Stimulated activated memory B cell treated with anti-CD40 and anti-IgM and Interleukin-4, amounts not matched to agents 10 μg/mL and 1 μg/mL and 100 μg/mL, for 72 hours (primary cell): ENCODE data around the gene RASEF.
A peak's percentile ranks its signal among the peaks of the same experiment; 100 is the strongest.
"Not testable (repeated sequence)": the region's sequence is repeated elsewhere in the genome, so short reads cannot be mapped to it uniquely, and the experiment has no call there.

Experiments
- ATAC-seq: fragments of 150-1000 bp; cut with Tn5 transposase; 2 replicates; pipeline ENCODE4 v1.10.0; 2021
- H3K27ac Mint-ChIP-seq: one replicate; pipeline ENCODE4 v1.8.0; 2022; ENCODE audit warnings: mild to moderate bottlenecking, mixed read lengths
- H3K27me3 Mint-ChIP-seq: one replicate; pipeline ENCODE4 v1.8.0; 2022; ENCODE audit warnings: mixed read lengths
- H3K36me3 Mint-ChIP-seq: one replicate; pipeline ENCODE4 v1.8.0; 2022; ENCODE audit warnings: mixed read lengths
- H3K4me1 Mint-ChIP-seq: one replicate; pipeline ENCODE4 v1.8.0; 2022; ENCODE audit warnings: mixed read lengths
- H3K4me3 Mint-ChIP-seq: one replicate; pipeline ENCODE4 v1.8.0; 2022; ENCODE audit warnings: mild to moderate bottlenecking, moderate library complexity, mixed read lengths
- H3K9me3 Mint-ChIP-seq: one replicate; pipeline ENCODE4 v1.8.0; 2022; ENCODE audit warnings: mixed read lengths

RASEF gene

DNA sequence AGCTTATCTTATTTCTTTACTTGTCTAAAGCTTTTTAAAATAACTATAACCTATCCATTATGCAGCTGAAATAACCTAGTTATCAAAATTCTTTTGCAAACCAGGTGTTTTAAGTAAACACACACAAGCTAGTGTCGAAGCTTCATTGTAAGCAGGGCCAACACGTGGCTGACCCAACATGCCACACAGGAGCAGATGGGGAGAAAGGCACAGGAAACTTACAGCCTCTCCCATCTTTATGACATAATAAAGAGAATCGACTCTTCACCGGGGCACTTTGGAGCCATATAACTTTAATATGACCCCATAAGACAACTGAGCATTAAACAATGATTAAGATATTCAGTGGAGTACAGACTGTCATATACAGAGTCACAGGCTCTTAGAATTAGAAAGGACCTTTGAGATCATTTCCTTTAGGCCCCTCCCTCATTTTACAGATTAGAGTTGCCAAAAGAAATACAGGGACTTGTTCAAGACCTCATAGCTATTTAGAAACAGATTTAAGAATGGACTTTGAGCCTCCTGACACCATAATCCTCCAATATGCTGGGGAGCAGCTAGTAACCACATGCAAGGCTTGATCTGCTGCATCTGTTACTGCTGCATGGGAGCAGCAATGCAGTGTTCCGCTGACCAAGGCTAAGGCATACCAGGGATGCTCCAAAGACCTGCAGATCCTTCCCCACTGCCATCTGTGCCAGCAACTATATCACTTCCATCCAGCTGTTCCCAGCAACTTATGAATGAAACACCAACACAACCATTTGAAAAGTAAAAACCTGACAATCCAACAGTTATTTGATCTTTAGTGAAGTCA, 75.4 kb downstream of the RASEF start:
- H3K9me3 Mint-ChIP-seq = peaks cover 2% of the 10 kb centered on the region
- no peak overlapping the region for H3K4me3 Mint-ChIP-seq
- no peak for ATAC-seq
- H3K36me3 Mint-ChIP-seq = no peaks in the 10 kb centered on the region
- no peaks in the 10 kb centered on the region for H3K4me1 Mint-ChIP-seq
- no peak overlapping the region for H3K27ac Mint-ChIP-seq
- H3K27me3 Mint-ChIP-seq = no peaks in the 10 kb centered on the region

DNA sequence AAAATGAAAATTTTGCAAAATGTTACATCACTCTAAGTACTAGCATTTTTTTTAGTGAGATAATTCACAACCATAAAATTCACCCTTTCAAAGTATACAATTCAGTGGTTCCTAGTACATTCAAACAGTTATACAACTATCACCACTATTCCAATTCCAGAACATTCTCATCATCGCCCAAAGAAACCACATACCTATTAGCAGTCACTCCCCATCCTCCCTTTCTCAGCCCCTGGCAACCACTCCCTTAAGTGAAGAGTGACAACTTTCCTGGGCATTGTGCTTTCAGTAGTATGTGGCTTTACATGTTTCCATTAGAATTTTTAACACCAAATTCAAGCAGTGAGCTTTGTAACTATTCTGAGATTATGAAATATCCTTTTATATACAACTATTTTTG, 81.4 kb downstream of the RASEF start:
- no peaks in the 10 kb centered on the region for H3K4me1 Mint-ChIP-seq
- H3K9me3 Mint-ChIP-seq = peaks cover 2% of the 10 kb centered on the region
- H3K4me3 Mint-ChIP-seq = no peak overlapping the region
- ATAC-seq = no peak
- no peaks in the 10 kb centered on the region for H3K27me3 Mint-ChIP-seq
- no peak overlapping the region for H3K27ac Mint-ChIP-seq
- no peaks in the 10 kb centered on the region for H3K36me3 Mint-ChIP-seq

DNA sequence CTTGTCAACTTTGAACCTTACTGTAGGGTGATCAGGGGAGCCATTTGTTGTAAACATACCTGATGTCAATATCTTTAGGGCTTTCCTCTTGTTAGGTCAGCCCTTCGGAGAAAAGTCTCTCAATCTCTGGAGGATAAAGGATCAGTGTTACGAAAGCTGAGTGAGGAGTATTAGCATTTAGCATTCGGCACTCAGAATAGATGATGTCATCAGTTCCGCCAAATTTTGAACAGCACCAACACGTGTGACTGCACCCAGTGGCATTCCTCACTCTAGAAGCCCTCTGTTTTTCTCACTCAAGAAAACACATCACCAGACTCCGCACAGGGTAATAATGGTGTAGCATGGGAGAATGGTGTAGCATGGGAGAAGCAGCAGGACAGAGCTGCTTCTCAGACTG, 87.8 kb downstream of the RASEF start:
- Mint-ChIP-seq H3K27me3 (peaks cover 8% of the 10 kb centered on the region), H3K36me3 (no peaks in the 10 kb centered on the region), H3K4me1 (no peaks in the 10 kb centered on the region), H3K4me3 (no peak overlapping the region), H3K9me3 (peaks cover 3% of the 10 kb centered on the region), H3K27ac (no peak overlapping the region)
- ATAC-seq = no peak

DNA sequence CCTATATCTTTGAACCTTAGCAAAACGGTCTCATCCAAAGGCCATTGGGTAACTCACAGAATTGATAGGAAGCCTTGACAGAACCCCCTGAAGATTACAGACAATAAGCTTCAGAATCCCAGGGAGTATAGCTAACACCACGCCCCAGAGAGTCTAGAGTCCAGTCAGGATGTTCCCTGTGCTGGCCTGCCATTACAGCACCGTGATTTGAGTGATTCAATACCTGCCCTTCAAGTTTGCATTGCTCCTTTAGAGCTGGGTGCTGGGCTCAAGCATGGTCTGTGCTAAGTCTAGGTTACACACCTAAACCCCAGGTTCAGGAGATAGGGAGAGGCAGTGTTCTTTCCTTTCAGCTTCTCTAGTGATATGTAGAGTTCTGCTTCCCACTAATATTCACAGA, 90.5 kb downstream of the RASEF start:
- no peak overlapping the region for H3K4me3 Mint-ChIP-seq
- H3K4me1 Mint-ChIP-seq = no peaks in the 10 kb centered on the region
- H3K36me3 Mint-ChIP-seq = no peaks in the 10 kb centered on the region
- H3K27me3 Mint-ChIP-seq = peaks cover 8% of the 10 kb centered on the region
- no peak overlapping the region for H3K27ac Mint-ChIP-seq
- H3K9me3 Mint-ChIP-seq = peaks cover 3% of the 10 kb centered on the region
- ATAC-seq = no peak

DNA sequence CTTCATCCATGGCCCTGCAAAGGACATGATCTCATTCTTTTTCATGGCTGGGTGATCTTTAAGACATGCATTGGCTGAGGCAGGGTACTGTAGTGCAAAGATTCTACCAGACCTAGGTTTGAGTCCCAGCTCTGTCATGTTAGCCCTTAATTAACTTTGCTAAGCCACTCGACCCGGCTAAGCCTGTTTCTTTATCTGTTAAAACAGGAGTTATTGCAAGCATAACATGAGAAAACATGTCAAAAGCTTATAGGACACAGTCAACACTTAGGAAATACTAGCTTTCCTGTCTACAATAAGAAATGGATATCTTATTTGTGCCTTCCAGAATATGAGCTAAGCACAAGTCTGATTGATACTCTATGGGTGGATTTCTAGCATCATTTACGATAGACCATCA, 92.6 kb downstream of the RASEF start:
- Mint-ChIP-seq H3K4me3 (no peak overlapping the region), H3K36me3 (no peaks in the 10 kb centered on the region), H3K27ac (no peak overlapping the region), H3K4me1 (no peaks in the 10 kb centered on the region), H3K9me3 (peaks cover 3% of the 10 kb centered on the region), H3K27me3 (peaks cover 8% of the 10 kb centered on the region)
- no peak for ATAC-seq

- no peak for ATAC-seq
- no peaks in the 10 kb centered on the region for H3K36me3 Mint-ChIP-seq
- H3K27ac Mint-ChIP-seq = no peak overlapping the region
These were observed 93.7 kb downstream of the RASEF start for GRCh38 chr9:82969291-82969690.

DNA sequence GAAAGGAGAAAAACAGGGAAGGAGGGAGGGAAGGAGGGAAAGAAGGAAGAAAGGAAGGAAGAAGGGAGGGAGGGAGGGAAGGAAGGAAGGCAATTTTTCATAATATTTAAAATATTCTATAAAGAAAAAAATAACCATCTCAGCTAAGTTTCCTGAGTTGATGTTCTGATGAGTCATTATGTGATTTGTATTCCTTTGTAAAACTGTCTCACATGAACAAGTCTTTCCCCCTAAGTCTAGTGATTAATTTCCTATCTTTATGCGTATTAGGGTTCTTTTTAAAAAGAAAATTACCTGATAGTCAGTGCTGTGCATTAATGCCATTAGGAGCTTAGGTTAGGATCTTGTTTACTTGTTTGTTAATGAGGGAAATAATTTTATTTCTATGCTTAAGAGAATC, 94.1 kb downstream of the RASEF start:
- H3K27me3 Mint-ChIP-seq = no peaks in the 10 kb centered on the region
- ATAC-seq = no peak
- H3K36me3 Mint-ChIP-seq = no peaks in the 10 kb centered on the region
- no peaks in the 10 kb centered on the region for H3K4me1 Mint-ChIP-seq
- H3K9me3 Mint-ChIP-seq = peaks cover 3% of the 10 kb centered on the region
- H3K27ac Mint-ChIP-seq = no peak overlapping the region
- H3K4me3 Mint-ChIP-seq = no peak overlapping the region

More at GRCh38 chr9:82969291-82969690, 93.7 kb downstream of the RASEF start:
- H3K4me3 Mint-ChIP-seq = no peak overlapping the region
- peaks cover 3% of the 10 kb centered on the region for H3K9me3 Mint-ChIP-seq
- H3K27me3 Mint-ChIP-seq = peaks cover under 1% of the 10 kb centered on the region
- H3K4me1 Mint-ChIP-seq = no peaks in the 10 kb centered on the region

- H3K4me1 Mint-ChIP-seq = no peaks in the 10 kb centered on the region
- no peak overlapping the region for H3K4me3 Mint-ChIP-seq
These were observed 94.6 kb downstream of the RASEF start for GRCh38 chr9:82968388-82968787.

DNA sequence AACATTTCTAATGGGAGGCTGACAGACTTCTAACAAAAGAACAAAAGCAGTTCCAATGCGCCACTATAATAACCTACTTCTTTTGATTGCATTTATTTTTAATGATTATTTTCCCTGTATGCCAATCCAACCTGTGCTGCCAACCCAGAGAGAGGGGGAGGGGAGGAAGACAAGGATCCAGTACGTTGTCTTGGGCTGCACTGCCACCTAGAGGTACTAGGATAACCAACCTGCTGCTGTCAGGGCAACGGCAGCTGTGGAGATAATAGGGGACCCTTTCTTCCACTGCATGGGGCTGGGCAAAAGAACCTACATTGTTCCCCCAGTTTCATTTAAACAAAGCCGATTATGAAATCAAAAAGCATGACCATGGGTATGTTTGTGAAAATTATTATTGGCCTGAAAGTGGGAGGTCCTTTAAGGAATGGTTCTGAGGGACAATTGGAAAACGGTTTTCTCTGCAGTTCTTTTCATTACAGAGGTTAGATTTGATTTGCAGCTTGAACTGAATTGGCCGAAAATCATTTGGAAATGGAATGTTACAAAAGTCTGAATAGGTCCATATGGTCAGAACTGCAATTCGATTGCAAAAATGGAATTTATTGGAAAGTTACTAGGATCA, 101.3 kb downstream of the RASEF start:
- peak; percentile 77 for ATAC-seq
- no peak overlapping the region for H3K27ac Mint-ChIP-seq
- no peaks in the 10 kb centered on the region for H3K4me1 Mint-ChIP-seq
- no peaks in the 10 kb centered on the region for H3K27me3 Mint-ChIP-seq
- H3K36me3 Mint-ChIP-seq = no peaks in the 10 kb centered on the region
- no peak overlapping the region for H3K4me3 Mint-ChIP-seq
- no peaks in the 10 kb centered on the region for H3K9me3 Mint-ChIP-seq

More at GRCh38 chr9:82968388-82968787, 94.6 kb downstream of the RASEF start:
- H3K36me3 Mint-ChIP-seq = no peaks in the 10 kb centered on the region
- no peaks in the 10 kb centered on the region for H3K27me3 Mint-ChIP-seq
- peaks cover 3% of the 10 kb centered on the region for H3K9me3 Mint-ChIP-seq
- H3K27ac Mint-ChIP-seq = no peak overlapping the region
- ATAC-seq = no peak

DNA sequence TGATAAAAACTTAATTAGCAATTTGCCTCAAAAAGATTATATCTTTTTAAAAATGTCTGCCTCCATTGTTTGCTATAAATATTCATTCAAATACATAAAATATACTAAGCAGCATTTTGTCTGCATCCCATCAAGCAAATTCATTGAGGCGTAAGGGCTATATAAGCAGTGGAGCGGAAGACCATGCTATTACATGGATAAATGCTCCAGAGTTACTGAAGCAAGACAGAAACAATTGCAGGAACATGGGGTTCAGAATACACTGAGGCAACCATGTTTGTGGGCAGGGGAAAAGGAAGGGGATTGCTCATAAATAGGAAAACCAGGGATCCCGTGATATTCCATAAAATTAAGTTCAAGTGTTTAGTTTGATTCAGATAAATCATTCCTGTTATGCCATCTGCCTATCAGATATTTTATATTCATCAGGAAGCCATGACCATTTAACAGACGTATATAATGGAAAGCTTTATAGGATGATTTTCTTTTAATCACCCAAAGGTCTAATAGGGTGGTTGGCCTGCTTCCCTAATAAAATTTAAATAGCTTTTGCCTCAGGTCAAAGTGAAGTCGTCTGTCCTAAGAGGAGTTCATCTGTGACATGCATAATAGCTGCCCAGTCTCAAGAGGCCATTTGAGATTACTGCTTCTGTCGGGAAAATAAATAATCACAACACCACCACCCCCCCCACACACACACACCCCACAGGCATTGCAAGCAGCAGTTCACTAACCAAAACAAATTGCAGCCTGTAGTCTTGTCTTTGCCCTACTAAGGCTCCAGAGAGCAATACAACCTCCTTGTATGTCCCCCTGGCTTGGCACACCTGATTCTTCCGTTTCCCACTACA, 105.2 kb downstream of the RASEF start:
- Mint-ChIP-seq H3K9me3 (no peaks in the 10 kb centered on the region), H3K27me3 (no peaks in the 10 kb centered on the region), H3K36me3 (no peaks in the 10 kb centered on the region), H3K4me3 (no peak overlapping the region), H3K4me1 (no peaks in the 10 kb centered on the region), H3K27ac (no peak overlapping the region)
- ATAC-seq = no peak

DNA sequence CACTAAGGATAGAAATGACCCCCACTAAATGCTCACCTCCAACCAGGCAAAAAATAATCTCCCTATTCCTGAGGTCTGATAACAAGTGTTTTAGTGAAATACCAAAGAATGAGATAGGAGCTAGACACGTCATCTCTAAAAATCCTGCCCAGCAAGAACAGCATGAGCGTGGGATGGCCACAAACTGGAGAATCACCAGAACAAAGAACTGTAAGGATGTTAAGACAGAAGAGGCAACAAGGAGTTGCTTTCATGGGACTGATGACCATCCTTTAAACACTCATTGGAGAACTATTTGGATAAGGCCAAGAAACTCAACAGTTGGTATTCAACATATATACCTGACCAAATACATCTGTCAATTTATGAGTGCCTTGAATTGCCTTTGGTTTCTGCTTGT, 113.7 kb downstream of the RASEF start:
- H3K4me1 Mint-ChIP-seq = no peaks in the 10 kb centered on the region
- H3K27me3 Mint-ChIP-seq = no peaks in the 10 kb centered on the region
- H3K27ac Mint-ChIP-seq = no peak overlapping the region
- no peak for ATAC-seq
- H3K36me3 Mint-ChIP-seq = no peaks in the 10 kb centered on the region
- no peaks in the 10 kb centered on the region for H3K9me3 Mint-ChIP-seq
- no peak overlapping the region for H3K4me3 Mint-ChIP-seq

- no peak overlapping the region for H3K4me3 Mint-ChIP-seq
- no peaks in the 10 kb centered on the region for H3K36me3 Mint-ChIP-seq
- no peak overlapping the region for H3K27ac Mint-ChIP-seq
- no peaks in the 10 kb centered on the region for H3K27me3 Mint-ChIP-seq
- H3K4me1 Mint-ChIP-seq = no peaks in the 10 kb centered on the region
- ATAC-seq = no peak
- no peaks in the 10 kb centered on the region for H3K9me3 Mint-ChIP-seq
These were observed 122.6 kb downstream of the RASEF start for GRCh38 chr9:82940376-82940775.

- Mint-ChIP-seq H3K4me1 (no peaks in the 10 kb centered on the region), H3K4me3 (no peak overlapping the region), H3K36me3 (no peaks in the 10 kb centered on the region), H3K27me3 (no peaks in the 10 kb centered on the region), H3K9me3 (no peaks in the 10 kb centered on the region), H3K27ac (no peak overlapping the region)
- no peak for ATAC-seq
These were observed 123.5 kb downstream of the RASEF start for GRCh38 chr9:82939451-82939850.

DNA sequence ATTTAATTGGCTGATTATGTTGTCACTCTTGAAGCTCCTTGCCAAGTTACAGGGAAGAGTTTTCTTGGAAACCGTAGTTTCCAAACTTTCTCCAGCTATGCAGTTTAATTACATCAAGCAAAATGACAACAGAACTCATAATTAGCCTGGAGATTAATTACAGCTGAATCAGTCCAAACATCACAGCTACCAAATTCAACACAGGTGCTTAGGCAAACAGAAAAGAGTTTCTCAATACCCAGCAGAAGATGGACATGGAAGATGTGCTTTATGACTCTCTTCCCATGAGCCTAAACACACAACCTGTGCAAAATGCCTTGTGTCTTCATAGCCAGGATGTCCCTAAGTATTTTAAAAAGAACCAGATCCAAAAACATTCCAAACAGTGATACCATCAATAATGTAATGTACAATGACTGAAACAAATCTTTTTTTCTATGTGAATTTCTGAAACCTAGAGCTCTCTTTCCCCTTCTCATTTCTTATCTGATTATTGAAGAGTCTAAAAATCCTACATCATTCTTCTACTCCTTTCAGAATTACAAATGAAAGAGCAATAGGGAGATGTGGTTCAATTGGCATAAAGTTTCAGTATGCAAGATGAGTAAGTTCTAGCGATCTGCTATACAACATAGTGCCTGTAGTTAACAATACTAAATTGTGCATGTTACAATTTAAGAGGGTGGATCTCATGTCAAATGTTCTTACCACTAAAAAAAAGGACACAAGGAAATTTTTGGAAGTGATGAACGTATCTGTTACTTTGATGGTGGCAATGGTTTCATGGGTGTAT, 124.3 kb downstream of the RASEF start:
- Mint-ChIP-seq H3K27me3 (no peaks in the 10 kb centered on the region), H3K36me3 (no peaks in the 10 kb centered on the region), H3K27ac (no peak overlapping the region), H3K9me3 (no peaks in the 10 kb centered on the region), H3K4me1 (no peaks in the 10 kb centered on the region), H3K4me3 (no peak overlapping the region)
- no peak for ATAC-seq

DNA sequence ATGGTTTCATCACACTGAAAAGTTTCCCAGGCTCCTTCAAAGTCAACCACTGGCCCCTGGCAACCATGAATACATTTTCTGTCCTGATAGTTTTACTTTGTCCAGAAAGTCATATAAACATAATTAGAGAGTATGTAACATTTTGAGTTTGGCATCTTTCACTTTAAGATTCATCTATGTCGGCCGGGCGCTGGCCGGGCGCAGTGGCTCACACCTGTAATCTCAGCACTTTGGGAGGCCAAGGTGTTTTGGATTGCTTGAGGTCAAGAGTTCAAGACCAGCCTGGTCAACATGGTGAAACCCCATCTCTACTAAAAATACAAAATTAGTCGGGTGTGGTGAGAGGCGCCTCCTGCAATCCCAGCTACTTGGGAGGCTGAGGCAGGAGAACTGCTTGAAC, 126.4 kb downstream of the RASEF start:
- not testable (repeated sequence) for H3K4me1 Mint-ChIP-seq, H3K36me3 Mint-ChIP-seq, H3K9me3 Mint-ChIP-seq, H3K27ac Mint-ChIP-seq, ATAC-seq, H3K27me3 Mint-ChIP-seq, H3K4me3 Mint-ChIP-seq
